Renal cortical epithelial cell (primary cell): Measurements from ENCODE around the gene FADS2. TPM values are rescaled to one million over a fixed set of nuclear protein-coding genes. Genes with fewer than 3 reads are reported as not detected.

Source experiments
- DNase-seq: peaks from one replicate; pipeline ENCODE4 v3.0.0-alpha.2; 2011; ENCODE audit warnings: low read depth
- total RNA-seq: library from RNA; depleted of rRNA; stranded (reverse); fragments of >200 nt; gene quantifications from 2 replicates; pipeline ENCODE4 v1.2.3, GENCODE V29; 2014

The FADS2 gene
- total RNA-seq, 1 donor from 2014 or later: 37.7 TPM

DNA sequence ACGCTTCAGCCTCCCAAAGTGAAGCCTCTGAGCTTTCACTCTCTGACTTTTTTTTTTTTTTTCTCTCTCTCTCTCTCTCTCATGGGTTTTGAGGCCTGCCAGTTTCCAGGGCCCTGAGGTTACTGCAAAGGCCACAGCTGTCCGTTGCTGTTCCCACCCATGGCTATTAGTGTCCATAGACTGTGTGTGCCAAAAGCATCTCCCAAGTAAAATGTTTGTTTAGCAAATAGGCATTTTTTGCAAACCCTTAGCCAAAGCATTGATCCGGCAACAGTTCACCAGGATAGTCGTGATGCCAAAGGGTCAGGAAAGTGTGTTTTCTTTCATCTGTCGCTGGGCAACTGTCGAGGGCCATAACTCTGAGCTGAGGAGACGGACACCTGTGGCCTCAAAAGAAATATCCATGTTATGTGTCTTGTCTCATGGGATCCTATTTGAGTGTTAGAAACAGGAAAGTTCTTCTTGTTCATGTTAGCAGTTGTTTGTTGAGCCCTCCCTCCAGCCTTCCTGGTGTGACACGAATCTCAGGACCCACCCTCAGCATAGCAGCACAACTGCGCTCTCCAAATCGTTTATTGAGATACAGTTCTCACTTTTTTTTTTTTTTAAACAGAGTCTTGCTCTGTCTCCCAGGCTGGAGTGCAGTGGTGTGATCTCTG is 18.4 kb downstream of the FADS2 start:
- no peak for DNase-seq

- DNase-seq: no peak
Measured at GRCh38 chr11:61847914-61848581, 19.9 kb downstream of the FADS2 start.

- no peak for DNase-seq
Measured at GRCh38 chr11:61848631-61849030, 20.5 kb downstream of the FADS2 start.

DNA sequence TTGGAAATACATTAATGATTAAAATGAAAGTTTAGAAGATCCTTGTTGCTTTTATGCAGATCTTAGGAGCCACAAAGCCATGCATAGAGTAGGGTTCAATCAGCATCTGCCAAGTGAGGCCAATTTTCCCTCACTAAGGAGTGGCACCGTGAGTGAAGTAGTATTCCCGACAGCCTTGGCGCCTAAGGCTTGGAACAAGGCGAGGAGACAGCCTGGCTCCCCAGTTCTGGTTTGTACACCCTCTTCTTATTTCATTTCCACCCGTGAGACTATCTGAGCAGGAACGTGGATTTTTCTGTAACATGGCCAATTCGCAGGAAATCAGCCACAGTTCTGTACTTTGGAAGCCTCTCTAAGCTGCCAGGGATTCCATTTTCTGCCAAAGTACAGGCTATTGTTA is 22.6 kb downstream of the FADS2 start:
- no peak for DNase-seq

DNA sequence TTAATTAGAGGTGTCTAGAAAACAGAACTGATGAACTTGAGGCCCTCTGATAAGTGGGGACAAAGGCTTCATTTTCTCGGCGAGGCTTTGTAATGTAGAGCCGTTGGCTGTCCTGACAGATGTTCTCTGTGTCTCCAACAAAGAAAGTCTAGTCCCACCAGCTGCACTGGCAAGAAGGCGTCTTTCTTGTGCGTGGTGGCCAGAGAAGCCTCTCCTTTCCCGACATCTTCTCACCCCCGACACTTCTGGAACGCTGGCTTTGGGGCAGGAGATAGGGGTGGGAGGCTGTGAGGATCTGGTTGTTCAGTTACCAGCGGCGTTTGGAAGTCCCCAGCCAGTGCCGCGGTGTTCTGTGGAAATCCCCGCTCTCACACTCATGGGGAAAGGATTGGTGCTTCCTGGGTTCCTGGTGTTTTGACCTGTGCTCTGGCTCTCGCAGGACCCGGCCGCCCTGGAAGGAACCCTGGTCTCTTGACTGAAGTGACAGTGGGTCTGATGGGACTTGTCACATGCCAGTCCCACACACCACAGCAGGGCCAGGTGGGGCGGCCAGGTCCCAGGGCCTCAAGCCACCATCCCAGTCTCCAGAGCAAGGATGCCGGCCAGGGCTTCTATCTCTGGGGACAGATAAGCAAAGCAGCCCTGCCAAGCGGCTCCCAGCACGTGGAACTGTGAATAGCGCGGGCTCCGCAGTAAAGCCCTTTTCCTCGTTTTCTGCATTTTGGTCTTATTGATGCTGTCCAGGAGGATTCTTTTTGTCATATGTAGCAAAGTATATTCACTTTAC is 23.2 kb downstream of the FADS2 start:
- DNase-seq: no peak

DNA sequence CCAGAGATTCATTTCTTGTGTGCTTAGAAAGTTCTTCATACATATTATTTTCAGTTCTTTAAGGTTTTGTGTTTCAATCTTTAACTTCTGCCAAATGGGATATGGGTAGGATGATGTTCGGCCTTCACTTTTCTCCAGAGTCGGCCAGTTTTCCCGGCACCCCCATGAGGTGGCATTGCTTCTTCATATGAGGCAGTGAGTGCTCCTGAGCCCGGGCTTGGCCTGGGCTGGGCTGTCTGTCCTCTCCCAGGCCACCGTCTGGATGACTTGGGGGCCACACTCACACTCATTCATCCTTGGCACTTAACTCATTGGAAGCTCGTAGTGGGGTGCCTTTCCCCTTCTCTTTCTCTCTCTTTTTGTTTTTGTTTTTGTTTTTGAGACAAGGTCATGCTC is 23.8 kb downstream of the FADS2 start:
- no peak for DNase-seq

GRCh38 chr11:61853698-61854169 is 25.6 kb downstream of the FADS2 start:
- no peak for DNase-seq

- DNase-seq: no peak
Measured at GRCh38 chr11:61854206-61854895, 26.3 kb downstream of the FADS2 start.

- no peak for DNase-seq
Measured at GRCh38 chr11:61854966-61855714, 27.0 kb downstream of the FADS2 start.

DNA sequence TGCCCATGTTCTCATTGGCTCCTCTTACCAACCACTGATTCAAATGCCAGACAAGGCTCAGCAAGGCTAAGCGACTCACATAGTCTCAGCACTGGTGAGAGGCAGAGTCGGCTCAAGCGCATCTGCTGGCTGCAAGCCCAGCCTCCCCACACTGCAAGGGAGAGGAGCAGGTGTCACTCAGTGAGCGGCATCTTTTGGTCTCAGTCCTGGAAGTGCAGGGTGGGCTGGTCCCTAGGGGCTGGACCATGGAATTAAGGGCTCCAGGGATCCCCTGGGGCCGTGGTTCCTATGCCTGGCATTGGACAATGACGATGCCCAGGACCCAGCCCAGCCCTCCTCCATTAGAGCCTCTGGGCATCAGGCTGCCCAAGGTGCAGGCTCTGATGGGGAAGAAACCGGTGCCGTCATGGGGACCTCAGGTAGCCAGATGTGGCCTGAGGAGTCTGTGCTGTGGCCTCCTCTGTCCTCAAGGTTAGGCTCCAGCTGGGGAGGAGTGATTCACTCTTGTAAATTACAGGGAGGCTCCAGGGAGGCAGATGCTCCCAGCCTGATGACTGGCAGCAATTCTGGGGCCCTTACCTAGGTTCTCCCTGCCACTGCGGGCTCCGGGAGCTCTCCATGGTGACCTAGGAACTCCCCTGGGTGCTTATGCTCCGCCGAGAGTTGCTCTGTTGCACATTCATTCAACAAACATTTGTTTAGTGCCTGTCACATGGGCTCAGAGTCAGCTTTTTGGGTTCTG is 28.0 kb downstream of the FADS2 start:
- DNase-seq: no peak

- no peak for DNase-seq
Measured at GRCh38 chr11:61860054-61860903, 32.2 kb downstream of the FADS2 start.

DNA sequence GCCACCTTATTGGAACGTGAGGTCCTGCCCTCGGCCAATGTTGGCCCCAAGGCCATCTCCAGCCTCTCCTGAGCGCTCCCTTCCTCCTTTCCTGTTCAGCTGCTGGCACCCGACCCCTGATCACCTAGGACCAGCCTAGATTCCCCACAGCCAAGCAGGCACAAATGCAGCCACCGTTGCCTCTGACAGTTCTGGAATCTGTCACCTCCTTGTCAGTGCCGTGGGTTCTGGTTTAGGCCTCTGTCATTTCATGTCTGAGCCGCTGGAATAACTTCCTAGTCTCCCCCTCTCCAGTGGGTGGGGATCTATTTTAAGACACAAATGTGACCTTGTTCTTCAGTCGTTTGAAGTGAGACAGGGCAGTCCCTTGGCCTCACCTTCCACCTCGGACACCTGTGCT is 33.5 kb downstream of the FADS2 start:
- no peak for DNase-seq

DNA sequence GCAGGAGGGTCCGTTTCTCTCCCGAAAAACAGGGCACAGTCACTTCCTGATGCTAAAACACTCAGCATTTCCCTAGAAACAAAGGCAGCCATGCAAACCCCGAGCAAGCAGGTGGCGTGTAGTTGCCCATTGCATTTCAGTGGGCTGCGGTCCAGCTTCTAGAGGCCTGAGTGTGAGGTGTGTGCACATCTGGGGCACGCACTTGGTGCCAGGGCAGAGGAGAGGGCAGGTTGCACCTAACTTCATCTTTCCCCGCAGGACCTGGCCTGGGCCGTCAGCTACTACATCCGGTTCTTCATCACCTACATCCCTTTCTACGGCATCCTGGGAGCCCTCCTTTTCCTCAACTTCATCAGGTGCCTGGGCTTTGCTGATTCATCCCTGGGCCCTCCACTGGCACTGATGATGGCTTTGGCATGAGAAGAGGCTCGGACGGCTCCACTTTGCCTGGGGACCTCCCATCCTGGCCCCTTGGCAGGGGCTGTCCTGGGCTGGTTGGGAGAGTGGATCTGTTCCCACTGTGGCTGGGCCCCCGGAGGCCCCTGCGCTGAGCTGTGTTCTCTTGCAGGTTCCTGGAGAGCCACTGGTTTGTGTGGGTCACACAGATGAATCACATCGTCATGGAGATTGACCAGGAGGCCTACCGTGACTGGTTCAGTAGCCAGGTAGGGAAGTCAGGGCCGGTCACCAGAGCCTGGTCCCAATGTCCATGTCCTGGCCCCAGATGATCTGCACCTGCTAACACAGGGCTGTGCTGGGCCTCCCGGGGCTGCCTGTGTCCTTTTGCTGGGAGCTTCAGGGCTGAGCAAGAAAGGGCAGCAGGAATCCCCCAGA is 34.8 kb downstream of the FADS2 start:
- peak; percentile 38 for DNase-seq

DNA sequence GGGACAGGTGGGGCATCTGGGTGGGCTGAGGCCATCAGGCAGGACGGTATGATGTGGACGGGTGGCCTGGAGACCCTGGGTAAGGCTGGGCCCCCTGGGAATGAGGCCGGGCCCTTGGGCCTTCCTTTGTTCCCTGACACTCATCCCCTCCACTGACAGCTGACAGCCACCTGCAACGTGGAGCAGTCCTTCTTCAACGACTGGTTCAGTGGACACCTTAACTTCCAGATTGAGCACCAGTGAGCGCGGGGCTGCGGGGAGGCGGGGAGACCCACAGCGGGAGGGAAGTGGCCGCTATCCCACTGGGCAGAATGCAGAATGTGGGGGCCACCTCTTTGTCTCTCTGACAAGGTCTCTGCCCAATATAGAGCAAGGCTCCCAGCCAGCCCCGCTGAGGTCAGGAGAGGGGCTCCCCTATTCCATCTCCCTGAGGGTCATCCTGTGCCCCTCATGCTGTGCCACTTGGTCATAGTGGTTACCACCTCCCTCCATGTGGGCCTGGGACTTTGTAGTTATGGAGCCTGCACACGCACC is 35.5 kb downstream of the FADS2 start:
- DNase-seq: no peak

DNA sequence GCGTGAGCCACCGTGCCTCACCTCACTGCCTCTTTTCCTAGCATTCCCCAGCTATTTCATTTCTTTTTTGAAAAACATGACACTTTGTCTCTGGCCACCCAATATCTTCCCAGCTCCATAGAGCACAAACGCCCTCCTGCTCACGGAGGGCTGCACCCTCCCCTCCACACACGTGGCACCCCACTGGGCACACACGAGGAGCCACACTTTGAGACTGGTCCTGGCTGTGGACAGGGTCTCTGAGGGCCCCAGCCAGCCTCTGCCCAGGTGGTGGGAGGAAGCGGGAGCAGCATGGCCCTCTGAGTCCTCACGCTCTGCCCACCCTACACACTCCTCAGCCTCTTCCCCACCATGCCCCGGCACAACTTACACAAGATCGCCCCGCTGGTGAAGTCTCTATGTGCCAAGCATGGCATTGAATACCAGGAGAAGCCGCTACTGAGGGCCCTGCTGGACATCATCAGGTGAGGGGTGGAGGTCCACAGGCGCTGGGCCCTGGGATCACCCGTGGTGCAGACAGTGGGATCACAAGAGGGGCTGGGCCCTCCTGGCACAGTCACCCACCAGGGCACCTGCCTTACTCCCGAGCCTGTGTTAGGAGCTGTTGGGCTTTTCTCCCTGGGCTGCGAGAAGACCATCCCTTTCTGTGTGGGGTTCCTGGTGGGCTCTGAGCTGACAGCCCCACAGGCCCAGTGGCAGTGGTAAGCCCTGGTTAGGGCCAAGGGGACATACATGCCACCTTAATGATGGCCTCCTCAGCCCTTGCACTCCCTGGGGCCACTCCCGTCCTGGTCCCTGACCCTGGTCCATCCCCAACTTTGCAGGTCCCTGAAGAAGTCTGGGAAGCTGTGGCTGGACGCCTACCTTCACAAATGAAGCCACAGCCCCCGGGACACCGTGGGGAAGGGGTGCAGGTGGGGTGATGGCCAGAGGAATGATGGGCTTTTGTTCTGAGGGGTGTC is 37.0 kb downstream of the FADS2 start:
- no peak for DNase-seq

DNA sequence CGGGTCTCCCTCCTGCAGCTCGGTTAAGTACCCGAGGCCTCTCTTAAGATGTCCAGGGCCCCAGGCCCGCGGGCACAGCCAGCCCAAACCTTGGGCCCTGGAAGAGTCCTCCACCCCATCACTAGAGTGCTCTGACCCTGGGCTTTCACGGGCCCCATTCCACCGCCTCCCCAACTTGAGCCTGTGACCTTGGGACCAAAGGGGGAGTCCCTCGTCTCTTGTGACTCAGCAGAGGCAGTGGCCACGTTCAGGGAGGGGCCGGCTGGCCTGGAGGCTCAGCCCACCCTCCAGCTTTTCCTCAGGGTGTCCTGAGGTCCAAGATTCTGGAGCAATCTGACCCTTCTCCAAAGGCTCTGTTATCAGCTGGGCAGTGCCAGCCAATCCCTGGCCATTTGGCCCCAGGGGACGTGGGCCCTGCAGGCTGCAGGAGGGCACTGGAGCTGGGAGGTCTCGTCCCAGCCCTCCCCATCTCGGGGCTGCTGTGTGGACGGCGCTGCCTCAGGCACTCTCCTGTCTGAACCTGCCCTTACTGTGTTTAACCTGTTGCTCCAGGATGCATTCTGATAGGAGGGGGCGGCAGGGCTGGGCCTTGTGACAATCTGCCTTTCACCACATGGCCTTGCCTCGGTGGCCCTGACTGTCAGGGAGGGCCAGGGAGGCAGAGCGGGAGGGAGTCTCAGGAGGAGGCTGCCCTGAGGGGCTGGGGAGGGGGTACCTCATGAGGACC is 38.3 kb downstream of the FADS2 start:
- no peak for DNase-seq

GRCh38 chr11:61866958-61867343 is 38.9 kb downstream of the FADS2 start:
- no peak for DNase-seq
